K562 (cell line): ENCODE measurements around the gene NHSL2. TPM values are rescaled to one million over a fixed set of nuclear protein-coding genes. Genes with fewer than 3 reads are reported as not detected.

Experiments
- ATAC-seq: fragments of 200-7000 bp; cut with Tn5 transposase; 3 replicates; pipeline ENCODE4 v1.9.1; 2020; ENCODE audit warnings: moderate library complexity
- BruUV-seq: library from RNA; stranded (reverse); fragments of 400-500 nt; replicated peaks from 2 replicates; lab custom pipeline; 2021; lab: Mats Ljungman, UMichigan
- CTCF ChIA-PET: fragments of 300-600 bp; formaldehyde crosslinking; extraction: SDS; loops from one replicate; lab custom pipeline; 2021; ENCODE audit warnings: low intra/inter-chr PET ratio; lab: Yijun Ruan, JAX
- POLR2A ChIA-PET: fragments of 300-600, 350-650 bp; sonication (Branson Sonifier 250); formaldehyde crosslinking; extraction: SDS; loops from one replicate; lab custom pipeline; 2021; ENCODE audit warnings: antibody characterized with exemption, inconsistent platforms; lab: Yijun Ruan, JAX
- DNase-seq, 4 experiments: peaks; one replicate each; pipeline versions ENCODE4 v3.0.0 to v3.0.0-alpha.2; 2011 to 2018; ENCODE audit warnings: low spot score in 3 of 4, mixed read lengths in 3 of 4; ENCODE audit errors: extremely low read depth in 1 of 4
- FAIRE-seq: peaks from 2 replicates; lab custom pipeline; 2011; peaks lifted over from hg19 to GRCh38; lab: Jason Lieb, UNC
- H2AFZ ChIP-seq: 2 replicates; pipeline ENCODE4 v1.6.0; 2011; ENCODE audit warnings: low read depth, low read length, control low read depth, inconsistent platforms
- H3K27ac ChIP-seq: fragments of 200-600 bp; 3 replicates; pipeline ENCODE4 v1.8.0; 2011; ENCODE audit warnings: low read depth, mild to moderate bottlenecking, control low read depth, inconsistent platforms, low read length, moderate library complexity, mixed read lengths; ENCODE audit errors: extremely low read depth
- H3K27me3 ChIP-seq, 2 experiments: fragments of 300-600 bp in 1 of 2; 2 replicates in 1 of 2; 3 replicates in 1 of 2; pipeline versions ENCODE4 v1.6.0 to v1.8.0; 2011; ENCODE audit warnings: inconsistent platforms in 2 of 2, low read length in 2 of 2, mild to moderate bottlenecking in 1 of 2, mixed read lengths in 1 of 2, moderate library complexity in 1 of 2; ENCODE audit not compliant: control insufficient read depth in 2 of 2, insufficient read depth in 2 of 2
- H3K36me3 ChIP-seq: fragments of 300-600 bp; 3 replicates; pipeline ENCODE4 v1.8.0; 2011; ENCODE audit warnings: mild to moderate bottlenecking, low read length, inconsistent platforms; ENCODE audit not compliant: control insufficient read depth, insufficient read depth
- H3K4me1 ChIP-seq, 2 experiments: fragments of 200-600 bp in 1 of 2; replicated peaks in 1 of 2; 2 replicates in 1 of 2; 3 replicates in 1 of 2; pipeline versions ENCODE4 v1.5.1 to v1.8.0; 2011; ENCODE audit warnings: inconsistent platforms in 2 of 2, low read length in 2 of 2, mild to moderate bottlenecking in 1 of 2, mixed read lengths in 1 of 2, moderate library complexity in 1 of 2; ENCODE audit not compliant: control insufficient read depth in 2 of 2, insufficient read depth in 2 of 2
- H3K4me2 ChIP-seq: 2 replicates; pipeline ENCODE4 v1.6.1; 2011; ENCODE audit warnings: low read length, control low read depth, inconsistent platforms, mixed read lengths; ENCODE audit not compliant: insufficient read depth
- H3K4me3 ChIP-seq: fragments of 200-600 bp; sonication (generic), shearing (Covaris generic); 2 replicates; pipeline ENCODE4 v1.5.1; 2016; ENCODE audit warnings: control low read depth, inconsistent platforms
- H3K79me2 ChIP-seq: fragments of 200-600 bp; 3 replicates; pipeline ENCODE4 v1.8.0; 2011; ENCODE audit warnings: low read length, inconsistent platforms; ENCODE audit not compliant: control insufficient read depth, insufficient read depth
- H3K9ac ChIP-seq, 2 experiments: 2 replicates each; pipeline versions ENCODE4 v1.6.0 to v1.6.1; 2011; ENCODE audit warnings: low read depth in 2 of 2, low read length in 2 of 2, control low read depth in 1 of 2, inconsistent platforms in 1 of 2, mild to moderate bottlenecking in 1 of 2, mixed read lengths in 1 of 2; ENCODE audit not compliant: insufficient read depth in 1 of 2
- H3K9me1 ChIP-seq: one replicate; pipeline ENCODE4 v1.6.0; 2011; ENCODE audit warnings: inconsistent platforms, mild to moderate bottlenecking, low read length, moderate library complexity; ENCODE audit not compliant: control insufficient read depth, insufficient read depth
- H3K9me3 ChIP-seq: replicated peaks from 2 replicates; pipeline ENCODE4 v1.5.1; 2011; ENCODE audit warnings: low read depth, low read length, inconsistent platforms; ENCODE audit not compliant: control insufficient read depth, insufficient read depth
- H4K20me1 ChIP-seq: replicated peaks from 2 replicates; pipeline ENCODE4 v1.6.1; 2011; ENCODE audit warnings: low read length, inconsistent platforms, mixed read lengths; ENCODE audit not compliant: control insufficient read depth, insufficient read depth
- BACH1 ChIP-seq: fragments of 200-800 bp; sonication (Bioruptor generic); IDR thresholded peaks from 2 replicates; pipeline ENCODE4 v1.6.1; 2016; ENCODE audit warnings: missing genetic modification characterization, missing compliant biosample characterization
- BDP1 ChIP-seq: IDR thresholded peaks from 3 replicates; pipeline ENCODE4 v1.6.1; 2011; ENCODE audit not compliant: insufficient read length, insufficient read depth
- FOXJ3 ChIP-seq: sonication (generic); formaldehyde crosslinking; IDR thresholded peaks from 2 replicates; pipeline ENCODE4 v1.4.0; 2020; ENCODE audit warnings: mild to moderate bottlenecking, missing genetic modification reagents
- KDM4B ChIP-seq, 2 experiments: fragments of 450-650 bp in 1 of 2; sonication (generic) in 1 of 2; IDR thresholded peaks; 2 replicates each; pipeline ENCODE4 v1.6.1; 2016 to 2017; ENCODE audit warnings: borderline replicate concordance in 2 of 2, antibody characterized with exemption in 1 of 2, low read depth in 1 of 2, mild to moderate bottlenecking in 1 of 2
- MCM3 ChIP-seq: fragments of 450-650 bp; IDR thresholded peaks from 2 replicates; pipeline ENCODE4 v1.6.1; 2016
- POLR2G ChIP-seq: fragments of 200-400 bp; formaldehyde crosslinking; IDR thresholded peaks from 2 replicates; pipeline ENCODE4 v1.6.1; 2017; ENCODE audit warnings: low read depth, mild to moderate bottlenecking, antibody characterized with exemption, low read length, moderate library complexity
- SRSF3 ChIP-seq: fragments of 200-400 bp; formaldehyde crosslinking; IDR thresholded peaks from 2 replicates; pipeline ENCODE4 v1.6.1; 2016; ENCODE audit warnings: mild to moderate bottlenecking, low read length, moderate library complexity; ENCODE audit not compliant: insufficient read depth
- STAT5B ChIP-seq: fragments of 250-450 bp; sonication (Bioruptor Pico); IDR thresholded peaks from 2 replicates; pipeline ENCODE4 v1.8.0; 2021; ENCODE audit warnings: mild to moderate bottlenecking, inconsistent platforms
- ZNF23 ChIP-seq: fragments of 250-450 bp; sonication (Bioruptor Pico); IDR thresholded peaks from 2 replicates; pipeline ENCODE4 v1.4.0; 2020; ENCODE audit warnings: mild to moderate bottlenecking
- ZNF384 ChIP-seq: IDR thresholded peaks from 2 replicates; pipeline ENCODE4 v1.6.1; 2012; ENCODE audit warnings: low read depth, low read length, improper control_type of control experiment
- WGBS: fragments of 100-300 bp; shearing (Covaris generic); methylation state at CpG from one replicate; pipeline ENCODE4 v1.1.6; 2016; ENCODE audit warnings: low coverage, mixed read lengths; ENCODE audit not compliant: insufficient coverage; ENCODE audit errors: missing lambda C conversion rate; 5-methylcytosine and 5-hydroxymethylcytosine counted together
- in situ Hi-C: fragments of 300-500 bp; cut with MboI; formaldehyde crosslinking; loops from 4 replicates; pipeline ENCODE4 v1.15.0; 2018; ENCODE audit warnings: inconsistent platforms, mixed read lengths
- intact Hi-C: fragments of 100-400 bp; cut with micrococcal nuclease; formaldehyde crosslinking; loops from 2 replicates; pipeline ENCODE4 v1.14.2; 2022
- polyA plus RNA-seq, 8 experiments: library from polyadenylated mRNA; depleted of rRNA in 4 of 8; stranded (reverse) in 5 of 8; unstranded in 3 of 8; fragments of >200 nt; fragmentation: Nextera tagmentation in 2 of 8; fragmentation: Illumina TruSeq in 1 of 8; extraction: Ambion mirVana in 2 of 8; extraction: Trizol in 1 of 8; gene quantifications; 2 replicates each; pipeline versions ENCODE4 v1.2.1 to v1.2.3, GENCODE V29; 2011 to 2014; ENCODE audit warnings: inconsistent platforms in 1 of 8, missing spikeins in 1 of 8
- total RNA-seq, 7 experiments: library from RNA; depleted of rRNA in 6 of 7; stranded (reverse); fragments of >200 nt in 6 of 7; fragmentation: Illumina TruSeq in 2 of 7; extraction: Trizol in 2 of 7; gene quantifications; 2 replicates each; pipeline versions ENCODE4 v1.2.1 to v1.2.3, GENCODE V29; 2011 to 2021; ENCODE audit warnings: low replicate concordance in 1 of 7
- TF ChIP-seq, protein P1 (sequence below): sonication (generic); formaldehyde crosslinking; IDR thresholded peaks from 2 replicates; pipeline ENCODE4 v1.8.1; 2022; ENCODE audit warnings: missing genetic modification reagents
- TF ChIP-seq, protein P2 (sequence below): fragments of 250-450 bp; sonication (Bioruptor Pico); IDR thresholded peaks from 2 replicates; pipeline ENCODE4 v1.6.1; 2021; ENCODE audit warnings: mild to moderate bottlenecking
- TF ChIP-seq, protein P3 (sequence below): sonication (generic); formaldehyde crosslinking; IDR thresholded peaks from 2 replicates; pipeline ENCODE4 v1.9.0; 2022; ENCODE audit warnings: mild to moderate bottlenecking, missing genetic modification reagents

NHSL2 gene
- total and polyA plus RNA-seq, 9 of the 15 experiments (the other 6 are each of a cell fraction or from before 2014, with no cell fraction given) = 0.02 TPM; not detected in 8

DNA sequence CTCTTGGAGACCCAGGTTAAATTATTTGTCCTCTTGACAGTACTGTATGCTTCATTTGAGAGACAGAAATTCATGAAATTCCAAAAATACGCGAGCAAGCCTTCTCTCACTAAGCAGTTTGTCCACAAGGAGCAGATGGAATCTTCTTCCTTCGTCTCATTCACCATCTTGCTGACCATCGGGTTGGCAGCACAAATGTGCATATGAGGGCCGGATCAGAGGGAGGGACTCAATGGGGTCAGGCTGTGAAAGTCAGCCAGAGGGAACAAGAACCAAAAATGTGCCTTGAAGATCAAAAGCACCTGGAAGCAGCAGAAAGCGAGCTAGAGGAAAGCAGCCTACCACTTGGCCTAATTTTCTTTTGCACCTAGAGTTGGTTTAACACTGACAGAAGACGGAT lies 16.4 kb downstream of the NHSL2 start:
- TF ChIP-seq, protein P1, sequence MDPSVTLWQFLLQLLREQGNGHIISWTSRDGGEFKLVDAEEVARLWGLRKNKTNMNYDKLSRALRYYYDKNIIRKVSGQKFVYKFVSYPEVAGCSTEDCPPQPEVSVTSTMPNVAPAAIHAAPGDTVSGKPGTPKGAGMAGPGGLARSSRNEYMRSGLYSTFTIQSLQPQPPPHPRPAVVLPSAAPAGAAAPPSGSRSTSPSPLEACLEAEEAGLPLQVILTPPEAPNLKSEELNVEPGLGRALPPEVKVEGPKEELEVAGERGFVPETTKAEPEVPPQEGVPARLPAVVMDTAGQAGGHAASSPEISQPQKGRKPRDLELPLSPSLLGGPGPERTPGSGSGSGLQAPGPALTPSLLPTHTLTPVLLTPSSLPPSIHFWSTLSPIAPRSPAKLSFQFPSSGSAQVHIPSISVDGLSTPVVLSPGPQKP (CRISPR knock-in tag) = no peak
- TF ChIP-seq, all 486 proteins: peak for 0
- in situ Hi-C loops (no loop called here), intact Hi-C loops (no loop called here)
- H3K79me2 ChIP-seq = no peaks in the 10 kb centered on the region
- H3K9me1 ChIP-seq = peaks cover 2% of the 10 kb centered on the region
- no peaks in the 10 kb centered on the region for H3K36me3 ChIP-seq
- no peak overlapping the region for H2AFZ ChIP-seq
- H3K27ac ChIP-seq = no peak overlapping the region
- H3K27me3 ChIP-seq = peaks cover 0 to 10% of the 10 kb centered on the region in 2 experiments; a peak in 2 of 5 replicates
- H3K4me1 ChIP-seq = no peaks in the 10 kb centered on the region
- POLR2A ChIA-PET = no interaction called here
- no peaks in the 10 kb centered on the region for H4K20me1 ChIP-seq
- no peak overlapping the region for H3K4me2 ChIP-seq
- BruUV-seq = no TSS peak
- FAIRE-seq (no peak), DNase-seq (no peak), ATAC-seq (no peak)
- 1% methylated on average over 7 of the region's 7 CpGs for WGBS
- CTCF ChIA-PET = no interaction called here
- H3K4me3 ChIP-seq = no peak overlapping the region
- no peaks in the 10 kb centered on the region for H3K9me3 ChIP-seq
- H3K9ac ChIP-seq = no peak overlapping the region

DNA sequence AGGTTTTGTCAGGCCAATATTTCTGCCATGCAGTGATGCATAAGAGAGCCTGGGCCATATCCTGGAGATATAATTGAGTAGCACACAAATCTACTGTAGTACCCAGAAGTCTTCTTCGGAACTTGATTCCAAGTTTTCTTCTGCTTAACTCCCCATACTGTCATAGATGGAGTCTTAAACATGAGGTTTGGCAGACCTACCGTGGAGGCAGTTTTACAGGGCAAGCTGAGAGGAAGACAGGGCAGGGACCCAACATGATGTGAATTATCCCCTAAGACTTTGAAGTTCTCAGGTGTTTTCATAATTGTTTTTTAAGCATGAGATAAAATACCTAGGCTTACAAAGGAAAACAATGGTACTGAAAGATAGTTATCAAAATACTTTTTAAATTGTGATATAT lies 18.2 kb downstream of the NHSL2 start:
- no peak for TF ChIP-seq FOXJ3 (CRISPR knock-in tag)
- no peak for TF ChIP-seq SRSF3
- TF ChIP-seq, protein P2, sequence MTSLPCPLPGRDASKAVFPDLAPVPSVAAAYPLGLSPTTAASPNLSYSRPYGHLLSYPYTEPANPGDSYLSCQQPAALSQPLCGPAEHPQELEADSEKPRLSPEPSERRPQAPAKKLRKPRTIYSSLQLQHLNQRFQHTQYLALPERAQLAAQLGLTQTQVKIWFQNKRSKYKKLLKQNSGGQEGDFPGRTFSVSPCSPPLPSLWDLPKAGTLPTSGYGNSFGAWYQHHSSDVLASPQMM (CRISPR knock-in tag) = no peak
- TF ChIP-seq MCM3 = no peak
- TF ChIP-seq, protein P3, sequence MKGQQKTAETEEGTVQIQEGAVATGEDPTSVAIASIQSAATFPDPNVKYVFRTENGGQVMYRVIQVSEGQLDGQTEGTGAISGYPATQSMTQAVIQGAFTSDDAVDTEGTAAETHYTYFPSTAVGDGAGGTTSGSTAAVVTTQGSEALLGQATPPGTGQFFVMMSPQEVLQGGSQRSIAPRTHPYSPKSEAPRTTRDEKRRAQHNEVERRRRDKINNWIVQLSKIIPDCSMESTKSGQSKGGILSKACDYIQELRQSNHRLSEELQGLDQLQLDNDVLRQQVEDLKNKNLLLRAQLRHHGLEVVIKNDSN = no peak
- no peak for TF ChIP-seq KDM4B (IDR thresholded peaks at IDR 0.05; ENCODE audit: borderline replicate concordance in 2 of 2, low read depth in 1 of 2)
- no peak for TF ChIP-seq BDP1
- no peak for TF ChIP-seq ZNF23 (CRISPR knock-in tag)
- TF ChIP-seq BACH1 (tag) = no peak
- TF ChIP-seq POLR2G = no peak
- no peak for TF ChIP-seq ZNF384
- TF ChIP-seq STAT5B (CRISPR knock-in tag) = no peak
- Histone ChIP-seq H3K36me3 (no peaks in the 10 kb centered on the region), H3K9me1 (peaks cover 2% of the 10 kb centered on the region), H3K4me2 (no peak overlapping the region), H3K9me3 (no peaks in the 10 kb centered on the region), H3K27ac (no peak overlapping the region), H4K20me1 (no peaks in the 10 kb centered on the region), H3K27me3 (peaks cover 0 to 10% of the 10 kb centered on the region in 2 experiments; a peak in 3 of 5 replicates), H3K4me1 (no peaks in the 10 kb centered on the region), H3K79me2 (no peaks in the 10 kb centered on the region), H2AFZ (no peak overlapping the region), H3K4me3 (no peak overlapping the region), H3K9ac (no peak overlapping the region)
- no TSS peak for BruUV-seq
- DNase-seq = no peak
- ChIA-PET POLR2A (no interaction called here), CTCF (no interaction called here)
- WGBS = 0% methylated on average over 2 of the region's 2 CpGs
- no peak for FAIRE-seq
- in situ Hi-C loops = no loop called here
- ATAC-seq = no peak
- intact Hi-C loops = no loop called here
